OCI-LY7 (cell line): ENCODE measurements around the gene EPHB1. TPM values are rescaled to one million over a fixed set of nuclear protein-coding genes. Genes with fewer than 3 reads are reported as not detected.

Experiments used
- BruUV-seq: library from RNA; stranded (reverse); fragments of 400-500 nt; replicated peaks from 2 replicates; lab custom pipeline; 2021; lab: Mats Ljungman, UMichigan
- CTCF ChIA-PET: fragments of 300-600 bp; sonication (Branson Sonifier 250); formaldehyde crosslinking; loops from one replicate; lab custom pipeline; 2022; ENCODE audit warnings: antibody characterized with exemption; ENCODE audit not compliant: unreplicated experiment; lab: Charles Lee
- POLR2A ChIA-PET: fragments of 300-600 bp; sonication (Branson Sonifier 250); formaldehyde crosslinking; loops from one replicate; lab custom pipeline; 2022; ENCODE audit warnings: antibody characterized with exemption; lab: Charles Lee
- DNase-seq: peaks from one replicate; pipeline ENCODE4 v3.0.0-alpha.2; 2015; ENCODE audit warnings: low spot score
- H2AFZ ChIP-seq: fragments of 200-600 bp; sonication (generic), shearing (Covaris generic); 2 replicates; pipeline ENCODE4 v1.6.1; 2014; ENCODE audit warnings: mild to moderate bottlenecking, antibody characterized with exemption, low read length, moderate library complexity
- H3K27ac ChIP-seq: fragments of 200-600 bp; sonication (generic); 2 replicates; pipeline ENCODE4 v1.5.1; 2014; ENCODE audit warnings: mixed run types, low read depth, mild to moderate bottlenecking, moderate library complexity, low read length, inconsistent platforms; ENCODE audit not compliant: poor library complexity, severe bottlenecking
- H3K36me3 ChIP-seq: fragments of 200-600 bp; sonication (generic); 2 replicates; pipeline ENCODE4 v1.6.1; 2014; ENCODE audit warnings: mild to moderate bottlenecking, antibody characterized with exemption, low read length, moderate library complexity, mixed read lengths; ENCODE audit not compliant: insufficient read depth
- H3K4me1 ChIP-seq: fragments of 200-600 bp; sonication (generic); 2 replicates; pipeline ENCODE4 v1.5.1; 2014; ENCODE audit warnings: mild to moderate bottlenecking, low read length; ENCODE audit not compliant: insufficient read depth, poor library complexity, severe bottlenecking
- H3K4me2 ChIP-seq: fragments of 200-600 bp; sonication (generic); 2 replicates; pipeline ENCODE4 v1.6.1; 2014; ENCODE audit warnings: mild to moderate bottlenecking, low read length
- H3K4me3 ChIP-seq: fragments of 200-600 bp; sonication (generic); 2 replicates; pipeline ENCODE4 v1.5.1; 2014; ENCODE audit warnings: mild to moderate bottlenecking, low read depth, low read length; ENCODE audit not compliant: poor library complexity, severe bottlenecking
- H3K79me2 ChIP-seq: fragments of 200-600 bp; sonication (generic); 2 replicates; pipeline ENCODE4 v1.6.1; 2016; ENCODE audit warnings: low read depth, mild to moderate bottlenecking, low read length, moderate library complexity, mixed read lengths; ENCODE audit not compliant: insufficient read depth
- H3K9me2 ChIP-seq: fragments of 200-600 bp; sonication (generic); 2 replicates; pipeline ENCODE4 v1.6.1; 2016; ENCODE audit warnings: mild to moderate bottlenecking, low read length, mixed read lengths; ENCODE audit not compliant: insufficient read depth
- H3K9me3 ChIP-seq: fragments of 200-600 bp; sonication (generic); 2 replicates; pipeline ENCODE4 v1.6.1; 2014; ENCODE audit warnings: mild to moderate bottlenecking, mixed run types, low read length, mixed read lengths
- H4K20me1 ChIP-seq: fragments of 200-600 bp; sonication (generic); 2 replicates; pipeline ENCODE4 v1.6.1; 2014; ENCODE audit warnings: mild to moderate bottlenecking, antibody characterized with exemption, low read length, moderate library complexity, mixed read lengths; ENCODE audit not compliant: insufficient read depth
- CTCF ChIP-seq: fragments of 200-600 bp; sonication (generic); conservative IDR thresholded peaks from 2 replicates; pipeline ENCODE4 v1.5.1; 2014; ENCODE audit warnings: mild to moderate bottlenecking, antibody characterized with exemption, low read length, moderate library complexity, mixed read lengths
- EZH2phosphoT487 ChIP-seq: fragments of 200-600 bp; sonication (generic); IDR thresholded peaks from 2 replicates; pipeline ENCODE4 v1.6.1; 2018; ENCODE audit warnings: low read depth, borderline replicate concordance, mild to moderate bottlenecking, mixed run types, antibody characterized with exemption, low read length, moderate library complexity, mixed read lengths
- intact Hi-C: fragments of 100-400 bp; cut with micrococcal nuclease; formaldehyde crosslinking; loops from one replicate; pipeline ENCODE4 v1.10.0; 2022; ENCODE audit not compliant: unreplicated experiment
- total RNA-seq, 2 experiments: library from RNA; depleted of rRNA in 1 of 2; stranded (reverse); fragments of >200 nt in 1 of 2; shearing (Covaris generic) in 1 of 2; gene quantifications; 2 replicates each; pipeline ENCODE4 v1.2.3, GENCODE V29; 2014 to 2022

The EPHB1 gene
- total RNA-seq, 2 experiments from 2014 or later: 0.54 to 1.3 TPM

GRCh38 chr3:134886991-134887390 lies 91.9 kb downstream of the EPHB1 start:
- Histone ChIP-seq H4K20me1 (no peaks in the 10 kb centered on the region), H3K9me3 (no peaks in the 10 kb centered on the region), H3K9me2 (no peaks in the 10 kb centered on the region), H3K36me3 (no peaks in the 10 kb centered on the region), H2AFZ (no peak overlapping the region), H3K4me3 (no peak overlapping the region), H3K4me1 (peaks cover 5% of the 10 kb centered on the region), H3K4me2 (no peak overlapping the region), H3K79me2 (no peaks in the 10 kb centered on the region), H3K27ac (no peak overlapping the region)
- DNase-seq: no peak
- no peak for TF ChIP-seq EZH2phosphoT487
- TF ChIP-seq CTCF: no peak
- ChIA-PET POLR2A (interaction anchor here (0.6 to 1.2 kb wide), 2 partner anchors 32 to 539 kb away, joined by 3 to 5 read pairs; no protein-coding TSS in a partner anchor), CTCF (no interaction called here)
- intact Hi-C loops: no loop called here
- no TSS peak for BruUV-seq

DNA sequence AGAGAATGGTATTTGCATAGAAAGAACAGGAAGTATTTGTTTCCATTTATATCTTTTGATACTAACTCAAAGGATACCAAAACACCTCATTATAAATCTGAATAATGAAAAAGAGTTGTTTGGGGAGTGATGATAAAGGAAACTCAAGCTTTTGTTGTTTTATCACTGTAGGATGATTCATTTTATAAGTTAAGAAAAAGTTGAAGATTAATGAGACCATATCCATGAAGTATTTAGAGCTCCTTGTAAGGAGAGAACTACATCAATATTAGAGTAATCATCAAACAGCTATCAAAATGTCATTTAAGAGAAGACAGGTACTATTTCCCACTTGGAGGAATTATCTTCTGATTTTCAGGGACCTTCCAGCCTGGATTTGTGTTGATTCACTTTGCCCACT lies 92.5 kb downstream of the EPHB1 start:
- ChIA-PET CTCF (no interaction called here), POLR2A (interaction anchor here (0.6 to 1.2 kb wide), 2 partner anchors 33 to 538 kb away, joined by 3 to 5 read pairs; no protein-coding TSS in a partner anchor)
- no TSS peak for BruUV-seq
- Histone ChIP-seq H3K9me2 (no peaks in the 10 kb centered on the region), H2AFZ (no peak overlapping the region), H3K9me3 (no peaks in the 10 kb centered on the region), H4K20me1 (no peaks in the 10 kb centered on the region), H3K27ac (no peak overlapping the region), H3K36me3 (no peaks in the 10 kb centered on the region), H3K4me1 (peaks cover 5% of the 10 kb centered on the region), H3K79me2 (no peaks in the 10 kb centered on the region), H3K4me3 (no peak overlapping the region), H3K4me2 (no peak overlapping the region)
- intact Hi-C loops: no loop called here
- TF ChIP-seq CTCF (no peak), EZH2phosphoT487 (no peak)
- DNase-seq: no peak

GRCh38 chr3:134892326-134892725 lies 97.3 kb downstream of the EPHB1 start:
- Histone ChIP-seq H4K20me1 (no peaks in the 10 kb centered on the region), H3K79me2 (no peaks in the 10 kb centered on the region), H3K36me3 (no peaks in the 10 kb centered on the region), H2AFZ (no peak overlapping the region), H3K4me3 (no peak overlapping the region), H3K4me1 (peaks cover 2% of the 10 kb centered on the region), H3K27ac (no peak overlapping the region), H3K4me2 (no peak overlapping the region), H3K9me3 (no peaks in the 10 kb centered on the region), H3K9me2 (no peaks in the 10 kb centered on the region)
- CTCF ChIA-PET: no interaction called here
- DNase-seq: no peak
- intact Hi-C loops: no loop called here
- POLR2A ChIA-PET: no interaction called here
- TF ChIP-seq EZH2phosphoT487 (no peak), CTCF (no peak)
- no TSS peak for BruUV-seq
